Measurements from ENCODE around the gene TAOK2. TPM values are rescaled to one million over a fixed set of nuclear protein-coding genes. Genes with fewer than 3 reads are reported as not detected.

TAOK2 gene
- total RNA-seq, 8 experiments from 2014 or later: 27.0 to 54.4 (median 38.6) TPM

GRCh38 chr16:29972992-29973383 lies 680 bp upstream of the TAOK2 start:
- no peak overlapping the region for H3K27ac ChIP-seq
- H3K4me1 ChIP-seq (replicated peaks in 1 of 2): peaks cover 21% of the 10 kb centered on the region in 2 donors
- 50 to 92% (median 83%) methylated on average over 1 to 3 of the region's 6 CpGs; no CpG with 5 or more reads in 3 of the 10 experiments for WGBS, 10 experiments
- no peak for ATAC-seq (replicated peaks in 6 of 8)
- in situ Hi-C loops (cut with MboI; ENCODE audit: low pct_unique_long_range_greater_than_20kb in 2 of 9, low sequenced_read_pairs in 9 of 9, unreplicated experiment in 9 of 9): loop anchor here in 1 of 9 experiments (25.0 kb wide), 1 partner anchor 111 kb away; the partner anchor contains the start of gene CDIPT
- peak overlapping the region in 1 of 5 donors; percentile 76 for H3K4me3 ChIP-seq

- peaks cover 21% of the 10 kb centered on the region in 2 donors for H3K4me1 ChIP-seq (replicated peaks in 1 of 2)
- peak overlapping the region; percentile 74 to 77 for H3K27ac ChIP-seq
- WGBS, 10 experiments: 0 to 58% (median 20%) methylated on average over 2 to 8 of the region's 31 CpGs; no CpG with 5 or more reads in 3 of the 10 experiments
- in situ Hi-C loops (cut with MboI; ENCODE audit: low pct_unique_long_range_greater_than_20kb in 2 of 9, low sequenced_read_pairs in 9 of 9, unreplicated experiment in 9 of 9): loop anchor here in 1 of 9 experiments (25.0 kb wide), 1 partner anchor 112 kb away; the partner anchor contains the start of gene CDIPT
- ATAC-seq (replicated peaks in 6 of 8): no peak
- H3K4me3 ChIP-seq: peak overlapping the region; percentile 48 to 76 (median 61)
These were observed 844 bp downstream of the TAOK2 start for GRCh38 chr16:29974291-29975133.

- Histone ChIP-seq H3K4me1 (replicated peaks in 1 of 2) (peaks cover 21% of the 10 kb centered on the region in 2 donors), H3K4me3 (peak overlapping the region; percentile 48 to 76 (median 61)), H3K27ac (no peak overlapping the region)
- in situ Hi-C loops (cut with MboI; ENCODE audit: low pct_unique_long_range_greater_than_20kb in 2 of 9, low sequenced_read_pairs in 9 of 9, unreplicated experiment in 9 of 9): no loop called here
- no peak for ATAC-seq (replicated peaks in 6 of 8)
- WGBS, 10 experiments: 20 to 83% (median 63%) methylated on average over 2 to 3 of the region's 5 CpGs; no CpG with 5 or more reads in 4 of the 10 experiments
These were observed 1.5 kb downstream of the TAOK2 start for GRCh38 chr16:29975134-29975538.

- H3K4me1 ChIP-seq (replicated peaks in 1 of 2): peaks cover 21% of the 10 kb centered on the region in 2 donors
- ATAC-seq (replicated peaks in 6 of 8): no peak
- no peak overlapping the region for H3K27ac ChIP-seq
- in situ Hi-C loops (cut with MboI; ENCODE audit: low pct_unique_long_range_greater_than_20kb in 2 of 9, low sequenced_read_pairs in 9 of 9, unreplicated experiment in 9 of 9): no loop called here
- H3K4me3 ChIP-seq: peak overlapping the region; percentile 48 to 76 (median 61)
- WGBS, 10 experiments: 14 to 47% (median 34%) methylated on average over 2 to 5 of the region's 6 CpGs; no CpG with 5 or more reads in 5 of the 10 experiments
These were observed 2.3 kb downstream of the TAOK2 start for GRCh38 chr16:29975811-29976511.

- in situ Hi-C loops (cut with MboI; ENCODE audit: low pct_unique_long_range_greater_than_20kb in 2 of 9, low sequenced_read_pairs in 9 of 9, unreplicated experiment in 9 of 9): no loop called here
- ATAC-seq (replicated peaks in 6 of 8): no peak
These were observed 3.6 kb downstream of the TAOK2 start for GRCh38 chr16:29977063-29977825.

GRCh38 chr16:29978081-29978480 lies 4.4 kb downstream of the TAOK2 start:
- no peak overlapping the region for H3K4me3 ChIP-seq
- H3K27ac ChIP-seq: no peak overlapping the region
- 91 to 100% methylated on average over 1 to 3 of the region's 9 CpGs; no CpG with 5 or more reads in 8 of the 10 experiments for WGBS, 10 experiments
- in situ Hi-C loops (cut with MboI; ENCODE audit: low pct_unique_long_range_greater_than_20kb in 2 of 9, low sequenced_read_pairs in 9 of 9, unreplicated experiment in 9 of 9): no loop called here
- ATAC-seq (replicated peaks in 6 of 8): no peak
- peaks cover 21% of the 10 kb centered on the region in 2 donors for H3K4me1 ChIP-seq (replicated peaks in 1 of 2)

More at GRCh38 chr16:29977063-29977825, 3.6 kb downstream of the TAOK2 start:
- peaks cover 21% of the 10 kb centered on the region in 2 donors for H3K4me1 ChIP-seq (replicated peaks in 1 of 2)
- WGBS, 10 experiments: 80 to 100% (median 85%) methylated on average over 1 to 5 of the region's 9 CpGs; no CpG with 5 or more reads in 4 of the 10 experiments
- no peak overlapping the region for H3K4me3 ChIP-seq
- no peak overlapping the region for H3K27ac ChIP-seq

- in situ Hi-C loops (cut with MboI; ENCODE audit: low pct_unique_long_range_greater_than_20kb in 2 of 9, low sequenced_read_pairs in 9 of 9, unreplicated experiment in 9 of 9): no loop called here
- no peak for ATAC-seq (replicated peaks in 6 of 8)
- peaks cover 21% of the 10 kb centered on the region in 2 donors for H3K4me1 ChIP-seq (replicated peaks in 1 of 2)
- no peak overlapping the region for H3K27ac ChIP-seq
- no peak overlapping the region for H3K4me3 ChIP-seq
- 67 to 100% (median 99%) methylated on average over 1 to 8 of the region's 9 CpGs; no CpG with 5 or more reads in 3 of the 10 experiments for WGBS, 10 experiments
These were observed 5.0 kb downstream of the TAOK2 start for GRCh38 chr16:29978564-29979270.

- WGBS, 10 experiments: 20 to 100% (median 95%) methylated on average over 1 to 11 of the region's 24 CpGs; no CpG with 5 or more reads in 5 of the 10 experiments
- in situ Hi-C loops (cut with MboI; ENCODE audit: low pct_unique_long_range_greater_than_20kb in 2 of 9, low sequenced_read_pairs in 9 of 9, unreplicated experiment in 9 of 9): no loop called here
- peak in 1 of 8 experiments; percentile 14 for ATAC-seq (replicated peaks in 6 of 8)
- H3K4me1 ChIP-seq (replicated peaks in 1 of 2): no peaks in the 10 kb centered on the region
- H3K4me3 ChIP-seq: no peak overlapping the region
- H3K27ac ChIP-seq: no peak overlapping the region
These were observed 9.1 kb downstream of the TAOK2 start for GRCh38 chr16:29982560-29983419.

GRCh38 chr16:29983420-29984136 lies 9.9 kb downstream of the TAOK2 start:
- WGBS, 10 experiments: 40 to 100% (median 90%) methylated on average over 1 to 12 of the region's 12 CpGs; no CpG with 5 or more reads in 5 of the 10 experiments
- H3K27ac ChIP-seq: no peak overlapping the region
- H3K4me3 ChIP-seq: no peak overlapping the region
- in situ Hi-C loops (cut with MboI; ENCODE audit: low pct_unique_long_range_greater_than_20kb in 2 of 9, low sequenced_read_pairs in 9 of 9, unreplicated experiment in 9 of 9): no loop called here
- no peaks in the 10 kb centered on the region for H3K4me1 ChIP-seq (replicated peaks in 1 of 2)
- no peak for ATAC-seq (replicated peaks in 6 of 8)

- WGBS, 10 experiments: 42 to 100% (median 100%) methylated on average over 1 to 3 of the region's 6 CpGs; no CpG with 5 or more reads in 4 of the 10 experiments
- no peak overlapping the region for H3K27ac ChIP-seq
- no peak overlapping the region for H3K4me3 ChIP-seq
- in situ Hi-C loops (cut with MboI; ENCODE audit: low pct_unique_long_range_greater_than_20kb in 2 of 9, low sequenced_read_pairs in 9 of 9, unreplicated experiment in 9 of 9): no loop called here
- no peak for ATAC-seq (replicated peaks in 6 of 8)
- no peaks in the 10 kb centered on the region for H3K4me1 ChIP-seq (replicated peaks in 1 of 2)
These were observed 10.6 kb downstream of the TAOK2 start for GRCh38 chr16:29984137-29984763.

All from motor neuron (in vitro differentiated cells).